ENCODE data around the gene SLC29A3. TPM values are rescaled to one million over a fixed set of nuclear protein-coding genes. Genes with fewer than 3 reads are reported as not detected.
A peak's percentile ranks its signal among the peaks of the same experiment; 100 is the strongest.

SLC29A3 gene
- total RNA-seq, 1 donor from 2014 or later = 1.7 TPM

DNA sequence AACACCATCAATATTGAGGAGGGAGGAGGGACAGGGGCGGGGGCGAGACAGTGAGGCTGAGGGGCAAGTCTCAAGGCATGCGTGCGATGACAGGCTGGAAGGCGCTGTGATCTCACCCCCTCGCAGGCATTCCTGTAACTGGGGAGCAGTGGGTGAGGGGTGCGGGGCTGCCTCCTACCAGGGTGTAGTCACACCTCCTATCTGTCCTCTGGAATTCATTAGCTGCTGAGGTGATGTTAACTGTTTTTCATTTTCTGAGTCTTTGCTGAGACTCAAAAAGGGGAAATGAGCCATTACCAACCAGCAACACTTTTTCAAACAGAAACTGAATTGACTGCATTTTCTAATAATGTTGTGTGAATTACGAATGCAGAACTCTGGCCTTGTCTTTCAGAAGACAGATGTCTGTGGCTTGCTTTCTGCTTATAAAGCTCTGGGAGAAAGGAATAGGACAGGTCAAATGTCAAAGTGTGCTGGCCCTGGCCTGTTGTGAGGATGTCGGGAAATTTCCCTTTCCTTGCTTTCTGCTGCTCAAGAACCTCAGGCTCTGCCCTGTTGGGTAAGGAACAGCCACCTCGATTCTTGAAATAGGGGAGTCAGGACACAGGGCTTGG is 53.9 kb downstream of the SLC29A3 start:
- DNase-seq = no peak
- TF ChIP-seq, protein P1, sequence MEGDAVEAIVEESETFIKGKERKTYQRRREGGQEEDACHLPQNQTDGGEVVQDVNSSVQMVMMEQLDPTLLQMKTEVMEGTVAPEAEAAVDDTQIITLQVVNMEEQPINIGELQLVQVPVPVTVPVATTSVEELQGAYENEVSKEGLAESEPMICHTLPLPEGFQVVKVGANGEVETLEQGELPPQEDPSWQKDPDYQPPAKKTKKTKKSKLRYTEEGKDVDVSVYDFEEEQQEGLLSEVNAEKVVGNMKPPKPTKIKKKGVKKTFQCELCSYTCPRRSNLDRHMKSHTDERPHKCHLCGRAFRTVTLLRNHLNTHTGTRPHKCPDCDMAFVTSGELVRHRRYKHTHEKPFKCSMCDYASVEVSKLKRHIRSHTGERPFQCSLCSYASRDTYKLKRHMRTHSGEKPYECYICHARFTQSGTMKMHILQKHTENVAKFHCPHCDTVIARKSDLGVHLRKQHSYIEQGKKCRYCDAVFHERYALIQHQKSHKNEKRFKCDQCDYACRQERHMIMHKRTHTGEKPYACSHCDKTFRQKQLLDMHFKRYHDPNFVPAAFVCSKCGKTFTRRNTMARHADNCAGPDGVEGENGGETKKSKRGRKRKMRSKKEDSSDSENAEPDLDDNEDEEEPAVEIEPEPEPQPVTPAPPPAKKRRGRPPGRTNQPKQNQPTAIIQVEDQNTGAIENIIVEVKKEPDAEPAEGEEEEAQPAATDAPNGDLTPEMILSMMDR (IDR thresholded peaks at IDR 0.05; ENCODE audit: borderline replicate concordance) = no peak
- intact Hi-C loops (cut with micrococcal nuclease) = no loop called here
- no peaks in the 10 kb centered on the region for H3K9me3 ChIP-seq (replicated peaks)
- H3K36me3 ChIP-seq = no peaks in the 10 kb centered on the region
- H3K27me3 ChIP-seq (ENCODE audit: low read depth) = peaks cover 42% of the 10 kb centered on the region
- peak overlapping the region; percentile 40 for H3K27ac ChIP-seq (replicated peaks)
- no peak overlapping the region for H3K4me3 ChIP-seq
- peaks cover 13% of the 10 kb centered on the region for H3K4me1 ChIP-seq

DNA sequence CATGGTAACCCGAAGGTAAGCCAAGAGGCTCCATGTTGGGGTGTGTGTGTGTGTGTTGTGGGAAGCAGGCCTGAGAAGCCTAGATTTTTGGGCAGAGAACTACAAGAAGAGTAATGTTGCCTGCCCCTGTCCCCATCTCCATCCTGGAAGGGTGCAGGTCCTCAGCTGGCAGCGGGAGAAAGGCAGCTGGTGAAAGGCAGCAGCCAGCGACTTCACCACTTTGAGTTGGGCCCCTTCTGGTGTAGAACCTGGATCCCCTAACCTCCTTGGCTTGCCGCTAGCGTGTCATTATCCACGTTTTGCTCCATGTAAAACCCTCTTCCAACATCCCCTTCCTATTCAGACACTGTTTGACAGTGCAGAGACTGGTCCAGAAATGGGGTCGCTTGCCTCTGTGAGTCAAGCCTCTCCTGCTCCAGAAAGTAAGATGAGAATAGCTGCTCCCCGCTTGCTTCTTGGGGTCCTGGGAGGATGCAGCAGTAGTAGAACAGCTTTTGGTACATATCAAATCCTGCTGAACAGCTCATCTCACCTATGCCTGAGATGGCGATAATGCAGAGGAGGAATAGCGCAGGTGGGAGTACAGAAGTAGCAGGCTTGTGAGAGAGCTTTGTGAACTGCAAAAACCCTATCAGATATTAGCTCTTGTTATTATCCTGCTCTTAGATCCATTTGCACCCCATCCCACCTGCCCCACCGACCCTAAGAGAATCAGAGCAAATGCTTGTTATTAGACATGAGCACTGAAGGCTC is 55.6 kb downstream of the SLC29A3 start:
- Histone ChIP-seq H3K4me1 (peaks cover 13% of the 10 kb centered on the region), H3K36me3 (no peaks in the 10 kb centered on the region), H3K4me3 (no peak overlapping the region), H3K27ac (replicated peaks) (no peak overlapping the region), H3K9me3 (replicated peaks) (no peaks in the 10 kb centered on the region), H3K27me3 (ENCODE audit: low read depth) (peaks cover 36% of the 10 kb centered on the region)
- intact Hi-C loops (cut with micrococcal nuclease) = no loop called here
- no peak for DNase-seq
- TF ChIP-seq, protein P1 (IDR thresholded peaks at IDR 0.05; ENCODE audit: borderline replicate concordance) = no peak

DNA sequence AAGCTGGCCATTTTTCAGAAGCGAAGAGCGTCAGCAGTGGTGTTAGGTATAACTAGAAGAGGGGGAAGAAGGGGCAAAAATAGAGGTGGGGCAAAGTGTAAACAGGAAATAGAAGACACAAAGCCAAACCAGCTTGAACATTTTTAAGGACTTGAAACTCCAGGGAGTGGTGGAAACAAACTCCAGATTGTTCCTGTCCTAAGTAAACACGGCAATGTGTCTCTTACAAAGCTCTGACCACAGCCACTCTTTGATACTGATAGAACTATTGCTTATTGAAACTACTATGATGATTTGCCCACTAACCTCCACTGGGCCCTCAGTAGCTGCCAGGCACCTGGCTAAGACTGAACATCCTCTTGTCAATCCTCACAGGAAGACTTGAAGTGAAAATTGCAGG is 56.9 kb downstream of the SLC29A3 start:
- no peak overlapping the region for H3K27ac ChIP-seq (replicated peaks)
- peaks cover 27% of the 10 kb centered on the region for H3K27me3 ChIP-seq (ENCODE audit: low read depth)
- DNase-seq = no peak
- no peak overlapping the region for H3K4me3 ChIP-seq
- no peaks in the 10 kb centered on the region for H3K36me3 ChIP-seq
- TF ChIP-seq, protein P1 (IDR thresholded peaks at IDR 0.05; ENCODE audit: borderline replicate concordance) = no peak
- H3K4me1 ChIP-seq = peaks cover 13% of the 10 kb centered on the region
- intact Hi-C loops (cut with micrococcal nuclease) = no loop called here
- no peaks in the 10 kb centered on the region for H3K9me3 ChIP-seq (replicated peaks)

DNA sequence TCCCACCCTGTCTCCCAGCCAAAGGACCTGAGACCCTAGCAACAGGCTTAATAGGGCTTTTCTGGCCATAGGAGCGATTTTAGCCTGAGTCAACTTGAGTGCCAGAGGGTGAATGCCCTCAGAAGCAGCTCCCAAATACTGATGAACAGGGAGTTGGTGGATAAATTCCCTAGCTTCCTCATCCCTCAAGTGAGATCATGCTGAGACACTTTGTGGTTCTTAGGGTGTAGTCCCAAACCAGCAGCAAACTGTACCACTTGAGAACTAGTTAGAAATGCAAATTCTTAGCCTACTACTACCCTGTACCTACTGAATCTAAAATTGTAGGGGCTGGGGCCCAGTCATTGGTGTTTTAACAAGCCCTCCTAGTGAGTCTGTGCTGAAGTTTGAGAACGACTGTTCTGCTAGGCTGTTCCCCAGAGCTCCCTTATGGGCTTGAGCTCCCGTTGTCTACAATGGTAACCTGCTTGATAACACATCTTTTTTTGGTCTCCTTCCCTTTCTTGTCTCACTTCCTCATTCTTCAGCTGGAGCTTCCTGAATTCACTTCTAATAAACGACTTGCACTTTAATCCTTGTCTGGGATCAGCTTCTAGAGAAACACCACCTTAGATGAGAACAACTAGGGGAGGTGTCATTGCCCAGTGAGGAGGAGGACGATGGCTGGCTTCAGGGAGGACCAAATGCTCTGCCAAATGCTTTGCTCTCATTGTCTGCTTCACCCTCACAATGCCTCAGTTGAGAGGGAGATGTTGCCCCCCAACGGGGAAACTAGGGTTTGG is 59.5 kb downstream of the SLC29A3 start:
- peaks cover 13% of the 10 kb centered on the region for H3K4me1 ChIP-seq
- H3K9me3 ChIP-seq (replicated peaks) = no peaks in the 10 kb centered on the region
- no peak overlapping the region for H3K4me3 ChIP-seq
- H3K27ac ChIP-seq (replicated peaks) = peak overlapping the region; percentile 89
- H3K27me3 ChIP-seq (ENCODE audit: low read depth) = peaks cover 2% of the 10 kb centered on the region
- TF ChIP-seq, protein P1 (IDR thresholded peaks at IDR 0.05; ENCODE audit: borderline replicate concordance) = no peak
- intact Hi-C loops (cut with micrococcal nuclease) = no loop called here
- H3K36me3 ChIP-seq = no peaks in the 10 kb centered on the region
- no peak for DNase-seq

DNA sequence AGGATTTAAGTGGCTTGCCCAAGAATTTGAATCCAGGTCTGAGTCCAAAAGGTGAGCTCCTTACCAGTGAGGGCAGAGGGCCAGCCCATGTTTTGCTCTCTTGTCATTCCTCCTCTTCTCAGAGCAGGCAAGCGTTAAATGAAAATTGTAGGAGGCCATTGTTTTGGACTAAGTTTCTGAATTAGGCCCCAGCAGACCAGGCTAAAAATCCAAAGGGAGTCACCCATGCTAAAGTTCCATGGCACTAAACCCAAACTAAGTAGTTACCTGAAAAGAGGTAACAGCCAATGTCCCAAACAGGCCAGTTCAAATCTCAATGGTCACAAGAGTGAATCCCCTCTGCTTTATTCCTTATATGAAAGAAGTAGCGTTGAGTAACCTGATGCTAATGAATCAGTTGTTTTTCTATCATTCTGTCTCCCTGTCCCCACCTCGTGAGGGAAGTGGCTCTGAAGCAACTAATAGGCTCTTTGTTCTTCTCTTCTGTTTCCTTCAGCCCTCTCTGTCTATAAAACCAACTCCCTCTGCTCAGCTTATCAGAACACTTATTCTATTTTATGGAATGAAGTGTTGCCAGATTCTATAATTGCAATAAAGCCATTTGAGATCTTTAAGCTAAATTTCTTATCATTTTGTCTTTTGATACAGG is 60.2 kb downstream of the SLC29A3 start:
- H3K27ac ChIP-seq (replicated peaks) = no peak overlapping the region
- intact Hi-C loops (cut with micrococcal nuclease) = no loop called here
- no peak for DNase-seq
- no peaks in the 10 kb centered on the region for H3K27me3 ChIP-seq (ENCODE audit: low read depth)
- TF ChIP-seq, protein P1 (IDR thresholded peaks at IDR 0.05; ENCODE audit: borderline replicate concordance) = no peak
- no peaks in the 10 kb centered on the region for H3K36me3 ChIP-seq
- peaks cover 13% of the 10 kb centered on the region for H3K4me1 ChIP-seq
- H3K4me3 ChIP-seq = no peak overlapping the region
- H3K9me3 ChIP-seq (replicated peaks) = no peaks in the 10 kb centered on the region

All from left ventricle myocardium inferior (tissue), 1 donor.